Right renal cortex interstitium (tissue), 3 donors: ENCODE measurements around the gene RFX2. TPM values are rescaled to one million over a fixed set of nuclear protein-coding genes. Genes with fewer than 3 reads are reported as not detected.
"Not testable (repeated sequence)": the region's sequence is repeated elsewhere in the genome, so short reads cannot be mapped to it uniquely, and the experiment has no call there.

Experiments
- DNase-seq, 3 donors: peaks; one replicate each; pipeline ENCODE4 v3.0.0-alpha.2; 2013; ENCODE audit warnings: low read depth in 3 of 3, low spot score in 2 of 3
- polyA plus RNA-seq, 3 donors: library from polyadenylated mRNA; unstranded; fragments of 120-200 nt; gene quantifications; one replicate each; pipeline ENCODE4 v1.2.1, GENCODE V29; 2013; ENCODE audit not compliant: insufficient read length in 3 of 3

RFX2 gene
- polyA plus RNA-seq, 3 donors: 5.8 to 7.8 (median 7.1) TPM

GRCh38 chr19:6076675-6077463, 33.4 kb downstream of the RFX2 start:
- DNase-seq: no peak

GRCh38 chr19:6076291-6076665, 34.0 kb downstream of the RFX2 start:
- no peak for DNase-seq

- no peak for DNase-seq
Measured at GRCh38 chr19:6074709-6075403, 35.4 kb downstream of the RFX2 start.

GRCh38 chr19:6073858-6074708, 36.2 kb downstream of the RFX2 start:
- no peak for DNase-seq

- not testable (repeated sequence) for DNase-seq
Measured at GRCh38 chr19:6073233-6073632, 37.1 kb downstream of the RFX2 start.

GRCh38 chr19:6071875-6072274, 38.4 kb downstream of the RFX2 start:
- no peak for DNase-seq

GRCh38 chr19:6070720-6071485, 39.4 kb downstream of the RFX2 start:
- DNase-seq: no peak

GRCh38 chr19:6070207-6070681, 40.1 kb downstream of the RFX2 start:
- no peak for DNase-seq

GRCh38 chr19:6069268-6069791, 41.0 kb downstream of the RFX2 start:
- DNase-seq: no peak

GRCh38 chr19:6068711-6069110, 41.6 kb downstream of the RFX2 start:
- no peak for DNase-seq

GRCh38 chr19:6067975-6068374, 42.3 kb downstream of the RFX2 start:
- no peak for DNase-seq

- DNase-seq: peak; percentile 88 to 92 (median 89)
Measured at GRCh38 chr19:6066661-6067646, 43.3 kb downstream of the RFX2 start.

GRCh38 chr19:6065685-6066374, 44.5 kb downstream of the RFX2 start:
- DNase-seq: peak in 1 of 3 donors; percentile 36

GRCh38 chr19:6064336-6065073, 45.8 kb downstream of the RFX2 start:
- DNase-seq: no peak

- DNase-seq: no peak
Measured at GRCh38 chr19:6063576-6064335, 46.5 kb downstream of the RFX2 start.

GRCh38 chr19:6062961-6063575, 47.2 kb downstream of the RFX2 start:
- DNase-seq: no peak
